Measurements from ENCODE around the gene RINT1.

RINT1 gene

GRCh38 chr7:105580022-105580740, 48.2 kb downstream of the RINT1 start:
- no peak for TF ChIP-seq RAD21 (IDR thresholded peaks at IDR 0.05; ENCODE audit: low read depth)
- TF ChIP-seq NFIC (IDR thresholded peaks at IDR 0.05), result no peak
- no peak for TF ChIP-seq USF1 (IDR thresholded peaks at IDR 0.05)
- no peak for TF ChIP-seq CEBPB (IDR thresholded peaks at IDR 0.05)
- TF ChIP-seq, protein P1, sequence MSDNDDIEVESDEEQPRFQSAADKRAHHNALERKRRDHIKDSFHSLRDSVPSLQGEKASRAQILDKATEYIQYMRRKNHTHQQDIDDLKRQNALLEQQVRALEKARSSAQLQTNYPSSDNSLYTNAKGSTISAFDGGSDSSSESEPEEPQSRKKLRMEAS (IDR thresholded peaks at IDR 0.05), result no peak
- TF ChIP-seq TCF12 (IDR thresholded peaks at IDR 0.05; ENCODE audit: low read depth), result no peak
- TF ChIP-seq FOXM1 (IDR thresholded peaks at IDR 0.05; ENCODE audit: borderline replicate concordance, low read depth), result no peak
- TF ChIP-seq, protein P2, sequence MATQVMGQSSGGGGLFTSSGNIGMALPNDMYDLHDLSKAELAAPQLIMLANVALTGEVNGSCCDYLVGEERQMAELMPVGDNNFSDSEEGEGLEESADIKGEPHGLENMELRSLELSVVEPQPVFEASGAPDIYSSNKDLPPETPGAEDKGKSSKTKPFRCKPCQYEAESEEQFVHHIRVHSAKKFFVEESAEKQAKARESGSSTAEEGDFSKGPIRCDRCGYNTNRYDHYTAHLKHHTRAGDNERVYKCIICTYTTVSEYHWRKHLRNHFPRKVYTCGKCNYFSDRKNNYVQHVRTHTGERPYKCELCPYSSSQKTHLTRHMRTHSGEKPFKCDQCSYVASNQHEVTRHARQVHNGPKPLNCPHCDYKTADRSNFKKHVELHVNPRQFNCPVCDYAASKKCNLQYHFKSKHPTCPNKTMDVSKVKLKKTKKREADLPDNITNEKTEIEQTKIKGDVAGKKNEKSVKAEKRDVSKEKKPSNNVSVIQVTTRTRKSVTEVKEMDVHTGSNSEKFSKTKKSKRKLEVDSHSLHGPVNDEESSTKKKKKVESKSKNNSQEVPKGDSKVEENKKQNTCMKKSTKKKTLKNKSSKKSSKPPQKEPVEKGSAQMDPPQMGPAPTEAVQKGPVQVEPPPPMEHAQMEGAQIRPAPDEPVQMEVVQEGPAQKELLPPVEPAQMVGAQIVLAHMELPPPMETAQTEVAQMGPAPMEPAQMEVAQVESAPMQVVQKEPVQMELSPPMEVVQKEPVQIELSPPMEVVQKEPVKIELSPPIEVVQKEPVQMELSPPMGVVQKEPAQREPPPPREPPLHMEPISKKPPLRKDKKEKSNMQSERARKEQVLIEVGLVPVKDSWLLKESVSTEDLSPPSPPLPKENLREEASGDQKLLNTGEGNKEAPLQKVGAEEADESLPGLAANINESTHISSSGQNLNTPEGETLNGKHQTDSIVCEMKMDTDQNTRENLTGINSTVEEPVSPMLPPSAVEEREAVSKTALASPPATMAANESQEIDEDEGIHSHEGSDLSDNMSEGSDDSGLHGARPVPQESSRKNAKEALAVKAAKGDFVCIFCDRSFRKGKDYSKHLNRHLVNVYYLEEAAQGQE (IDR thresholded peaks at IDR 0.05; ENCODE audit: low read depth), result no peak
- no peak for TF ChIP-seq EGR1 (IDR thresholded peaks at IDR 0.05)
- TF ChIP-seq ZBTB7A (IDR thresholded peaks at IDR 0.05; ENCODE audit: low read depth), result no peak
- no peak for TF ChIP-seq TAF1 (IDR thresholded peaks at IDR 0.05; ENCODE audit: low read depth)
- TF ChIP-seq YY1 (IDR thresholded peaks at IDR 0.05; ENCODE audit: low read depth), result no peak
- no peak for TF ChIP-seq EP300 (IDR thresholded peaks at IDR 0.05; ENCODE audit: borderline replicate concordance)

GRCh38 chr7:105581066-105581811, 49.2 kb downstream of the RINT1 start, which contains the start of gene EFCAB10:
Gene EFCAB10, minus strand, starts transcription at chr7:105581493. Its CDS starts 30 bp downstream, at chr7:105581463.
- TF ChIP-seq, protein P2 (IDR thresholded peaks at IDR 0.05; ENCODE audit: low read depth), result no peak
- TF ChIP-seq EGR1 (IDR thresholded peaks at IDR 0.05) (no peak), EP300 (IDR thresholded peaks at IDR 0.05; ENCODE audit: borderline replicate concordance) (no peak), TEAD4 (IDR thresholded peaks at IDR 0.05) (no peak), CEBPB (IDR thresholded peaks at IDR 0.05) (no peak), FOXM1 (IDR thresholded peaks at IDR 0.05; ENCODE audit: borderline replicate concordance, low read depth) (no peak), TAF1 (IDR thresholded peaks at IDR 0.05; ENCODE audit: low read depth) (no peak), NFIC (IDR thresholded peaks at IDR 0.05) (no peak), CREB1 (IDR thresholded peaks at IDR 0.05; ENCODE audit: low read depth) (no peak), TCF12 (IDR thresholded peaks at IDR 0.05; ENCODE audit: low read depth) (no peak), USF1 (IDR thresholded peaks at IDR 0.05) (no peak), ZBTB7A (IDR thresholded peaks at IDR 0.05; ENCODE audit: low read depth) (no peak), RAD21 (IDR thresholded peaks at IDR 0.05; ENCODE audit: low read depth) (no peak), YY1 (IDR thresholded peaks at IDR 0.05; ENCODE audit: low read depth) (no peak)
- TF ChIP-seq, protein P1 (IDR thresholded peaks at IDR 0.05), result no peak

GRCh38 chr7:105583061-105583460, 51.1 kb downstream of the RINT1 start:
- TF ChIP-seq CREB1 (IDR thresholded peaks at IDR 0.05; ENCODE audit: low read depth) (no peak), TAF1 (IDR thresholded peaks at IDR 0.05; ENCODE audit: low read depth) (no peak), CEBPB (IDR thresholded peaks at IDR 0.05) (no peak), ZBTB7A (IDR thresholded peaks at IDR 0.05; ENCODE audit: low read depth) (no peak), FOXM1 (IDR thresholded peaks at IDR 0.05; ENCODE audit: borderline replicate concordance, low read depth) (no peak), YY1 (IDR thresholded peaks at IDR 0.05; ENCODE audit: low read depth) (no peak), TCF12 (IDR thresholded peaks at IDR 0.05; ENCODE audit: low read depth) (no peak), TEAD4 (IDR thresholded peaks at IDR 0.05) (no peak), EP300 (IDR thresholded peaks at IDR 0.05; ENCODE audit: borderline replicate concordance) (no peak), USF1 (IDR thresholded peaks at IDR 0.05) (no peak), RAD21 (IDR thresholded peaks at IDR 0.05; ENCODE audit: low read depth) (no peak), EGR1 (IDR thresholded peaks at IDR 0.05) (no peak)
- TF ChIP-seq, protein P1 (IDR thresholded peaks at IDR 0.05), result no peak
- TF ChIP-seq, protein P2 (IDR thresholded peaks at IDR 0.05; ENCODE audit: low read depth), result no peak

All from Ishikawa (cell line).